ENCODE data around the gene RNASEH2A.
A peak's percentile ranks its signal among the peaks of the same experiment; 100 is the strongest.
"Not testable (repeated sequence)": the region's sequence is repeated elsewhere in the genome, so short reads cannot be mapped to it uniquely, and the experiment has no call there.

Gene RNASEH2A

GRCh38 chr19:12793290-12794195 is 12.8 kb upstream of the RNASEH2A start:
- peak overlapping the region; percentile 100 for H3K4me3 ChIP-seq (ENCODE audit: low read depth, low read length)
- TF ChIP-seq CTCF (conservative IDR thresholded peaks at IDR 0.05; ENCODE audit: low read depth, low read length), result no peak
- peak; percentile 96 for DNase-seq (ENCODE audit: low read depth)

DNA sequence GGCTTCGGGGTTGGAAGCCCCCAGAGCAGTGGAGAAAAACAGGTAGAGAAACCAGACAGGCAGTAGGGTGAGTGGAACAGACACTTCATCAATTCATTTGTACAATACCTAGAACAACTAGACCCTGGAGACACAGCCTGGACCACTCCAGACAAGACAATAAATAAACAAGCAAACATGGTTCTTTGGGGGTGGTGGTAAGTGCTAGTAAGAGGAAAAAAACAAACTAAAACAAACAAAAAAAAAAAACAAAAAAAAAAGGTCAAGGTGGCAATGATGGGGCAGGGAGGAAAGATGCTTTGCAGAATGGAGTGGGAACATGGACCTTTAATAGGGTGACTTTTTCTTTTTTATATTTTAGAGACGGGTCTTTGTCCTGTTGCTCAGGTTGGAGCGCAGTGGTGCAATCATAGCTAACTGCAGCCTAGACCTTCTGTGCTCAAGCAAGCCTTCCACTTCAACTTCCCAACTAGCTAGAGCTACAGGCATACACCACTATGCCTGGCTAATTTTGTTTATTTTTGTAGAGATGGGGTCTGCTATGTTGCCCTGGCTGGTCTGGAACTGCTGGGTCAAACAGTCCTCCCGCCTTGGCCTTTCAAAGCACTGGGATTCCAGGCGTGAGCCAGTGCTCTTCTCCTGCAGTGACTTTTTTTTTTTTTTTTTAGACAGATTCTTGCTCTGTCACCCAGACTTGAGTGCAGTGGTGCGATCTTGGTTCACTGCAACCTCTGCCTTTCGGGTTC is 12.0 kb upstream of the RNASEH2A start:
- H3K4me3 ChIP-seq (ENCODE audit: low read depth, low read length), result peak overlapping the region; percentile 100
- no peak for TF ChIP-seq CTCF (conservative IDR thresholded peaks at IDR 0.05; ENCODE audit: low read depth, low read length)
- peak; percentile 66 for DNase-seq (ENCODE audit: low read depth)

- H3K4me3 ChIP-seq (ENCODE audit: low read depth, low read length), result peak overlapping the region; percentile 100
- DNase-seq (ENCODE audit: low read depth), result no peak
- no peak for TF ChIP-seq CTCF (conservative IDR thresholded peaks at IDR 0.05; ENCODE audit: low read depth, low read length)
Observed at GRCh38 chr19:12794971-12795381, 11.4 kb upstream of the RNASEH2A start.

DNA sequence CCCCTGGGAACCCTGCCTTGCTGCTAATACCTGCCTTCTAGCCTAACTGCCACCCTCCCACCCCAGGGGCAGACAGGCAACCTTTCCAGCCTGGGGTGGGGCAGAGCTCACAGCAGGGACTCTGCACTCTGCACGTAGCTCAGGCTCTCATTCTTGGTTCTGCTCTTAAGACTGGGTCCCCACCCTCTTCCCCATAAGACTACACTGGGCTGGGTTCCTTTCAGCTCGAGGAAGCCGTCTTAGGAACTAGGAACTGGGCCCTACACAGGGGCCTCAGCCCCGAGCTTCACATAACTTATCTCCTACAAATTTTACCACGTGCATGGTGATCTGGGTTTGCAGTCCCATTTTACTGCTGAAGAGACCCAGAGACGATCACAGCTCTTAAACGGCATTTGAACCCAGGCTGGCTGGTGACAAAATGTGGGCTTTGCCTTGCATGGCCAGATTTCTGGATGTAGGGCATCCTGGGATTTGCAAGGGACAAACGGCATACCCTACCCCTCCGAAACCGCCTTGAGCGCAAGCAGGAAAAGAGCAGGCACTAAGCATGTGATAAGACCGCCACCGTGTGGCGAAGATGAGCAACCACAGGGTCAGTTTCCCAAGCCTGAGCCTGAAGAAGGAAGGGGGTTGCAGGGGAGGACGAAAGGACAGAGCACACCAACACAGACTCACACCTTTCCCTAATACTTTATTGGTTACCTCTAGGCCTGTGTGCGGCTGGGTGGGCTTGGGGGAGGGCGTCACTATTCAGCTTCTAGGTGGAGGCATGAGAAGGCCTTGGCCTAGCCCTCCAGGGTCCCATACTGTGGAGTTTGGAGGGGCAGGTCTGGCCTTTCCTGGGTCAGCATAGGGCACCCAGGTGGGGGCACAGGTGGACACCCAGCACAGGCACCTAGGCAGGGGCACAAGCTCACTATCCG is 10.0 kb upstream of the RNASEH2A start:
- DNase-seq (ENCODE audit: low read depth), result peak; percentile 87
- TF ChIP-seq CTCF (conservative IDR thresholded peaks at IDR 0.05; ENCODE audit: low read depth, low read length), result peak; percentile 95
- H3K4me3 ChIP-seq (ENCODE audit: low read depth, low read length), result peak overlapping the region; percentile 20

GRCh38 chr19:12797141-12797587 is 9.2 kb upstream of the RNASEH2A start:
- H3K4me3 ChIP-seq (ENCODE audit: low read depth, low read length), result no peak overlapping the region
- no peak for TF ChIP-seq CTCF (conservative IDR thresholded peaks at IDR 0.05; ENCODE audit: low read depth, low read length)
- DNase-seq (ENCODE audit: low read depth), result no peak

DNA sequence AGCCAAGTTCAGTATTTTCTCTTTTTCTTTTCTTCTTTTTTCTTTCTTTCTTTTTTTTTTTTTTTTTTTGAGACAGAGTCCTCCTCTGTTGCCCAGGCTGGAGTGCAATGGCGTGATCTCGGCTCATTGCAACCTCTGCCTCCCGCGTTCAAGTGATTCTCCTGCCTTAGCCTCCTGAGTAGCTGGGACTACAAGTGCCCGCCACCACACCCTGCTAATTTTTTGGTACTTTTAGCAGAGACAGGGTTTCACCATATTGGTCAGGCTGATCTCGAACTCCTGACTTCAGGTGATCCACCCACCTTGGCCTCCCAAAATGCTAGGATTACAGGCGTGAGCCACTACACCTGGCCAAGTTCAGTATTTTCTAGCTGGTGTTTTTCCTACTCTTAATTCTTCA is 8.8 kb upstream of the RNASEH2A start:
- H3K4me3 ChIP-seq (ENCODE audit: low read depth, low read length); DNase-seq (ENCODE audit: low read depth): not testable (repeated sequence)
